ENCODE data around the gene GAB2.

GRCh38 chr11:78228467-78228866 lies 189.2 kb downstream of the GAB2 start:
- TF ChIP-seq, protein P1, sequence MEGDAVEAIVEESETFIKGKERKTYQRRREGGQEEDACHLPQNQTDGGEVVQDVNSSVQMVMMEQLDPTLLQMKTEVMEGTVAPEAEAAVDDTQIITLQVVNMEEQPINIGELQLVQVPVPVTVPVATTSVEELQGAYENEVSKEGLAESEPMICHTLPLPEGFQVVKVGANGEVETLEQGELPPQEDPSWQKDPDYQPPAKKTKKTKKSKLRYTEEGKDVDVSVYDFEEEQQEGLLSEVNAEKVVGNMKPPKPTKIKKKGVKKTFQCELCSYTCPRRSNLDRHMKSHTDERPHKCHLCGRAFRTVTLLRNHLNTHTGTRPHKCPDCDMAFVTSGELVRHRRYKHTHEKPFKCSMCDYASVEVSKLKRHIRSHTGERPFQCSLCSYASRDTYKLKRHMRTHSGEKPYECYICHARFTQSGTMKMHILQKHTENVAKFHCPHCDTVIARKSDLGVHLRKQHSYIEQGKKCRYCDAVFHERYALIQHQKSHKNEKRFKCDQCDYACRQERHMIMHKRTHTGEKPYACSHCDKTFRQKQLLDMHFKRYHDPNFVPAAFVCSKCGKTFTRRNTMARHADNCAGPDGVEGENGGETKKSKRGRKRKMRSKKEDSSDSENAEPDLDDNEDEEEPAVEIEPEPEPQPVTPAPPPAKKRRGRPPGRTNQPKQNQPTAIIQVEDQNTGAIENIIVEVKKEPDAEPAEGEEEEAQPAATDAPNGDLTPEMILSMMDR (IDR thresholded peaks at IDR 0.05), result peak; percentile 21 to 75 (median 64)
- TF ChIP-seq POLR2A (IDR thresholded peaks at IDR 0.05), result no peak
